ENCODE measurements around the gene PFDN4. TPM values are rescaled to one million over a fixed set of nuclear protein-coding genes. Genes with fewer than 3 reads are reported as not detected.

Gene PFDN4
- total RNA-seq, 1 donor from 2014 or later, result 68.9 TPM

DNA sequence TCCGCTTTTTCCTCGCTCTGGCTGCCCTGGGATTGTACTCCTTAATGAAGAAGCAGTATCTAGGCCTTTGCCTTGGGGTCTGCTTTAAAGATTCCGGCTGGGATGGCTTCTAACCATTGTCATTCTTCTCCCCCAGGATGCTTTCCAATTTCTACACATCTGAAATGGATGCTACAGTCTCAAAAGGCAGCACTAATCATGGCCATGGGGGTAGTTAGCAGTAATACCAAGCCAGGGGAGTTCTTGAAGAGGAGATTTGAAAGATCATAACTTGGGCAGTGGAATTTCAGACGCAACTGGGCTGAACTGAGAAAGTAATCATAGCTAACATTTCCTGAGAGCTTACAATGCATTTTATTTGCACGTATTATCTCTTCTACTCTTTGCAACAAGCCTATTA, 3.4 kb upstream of the PFDN4 start:
- no peak overlapping the region for H3K27ac ChIP-seq
- H3K27me3 ChIP-seq, result no peaks in the 10 kb centered on the region
- intact Hi-C loops (cut with DNase I), result loop anchor here (10.0 kb wide), 1 partner anchor 290 kb away; no protein-coding TSS in a partner anchor
- no peaks in the 10 kb centered on the region for H3K36me3 ChIP-seq
- DNase-seq (ENCODE audit: low spot score in 2 of 2), result no peak
- TF ChIP-seq, protein P1, sequence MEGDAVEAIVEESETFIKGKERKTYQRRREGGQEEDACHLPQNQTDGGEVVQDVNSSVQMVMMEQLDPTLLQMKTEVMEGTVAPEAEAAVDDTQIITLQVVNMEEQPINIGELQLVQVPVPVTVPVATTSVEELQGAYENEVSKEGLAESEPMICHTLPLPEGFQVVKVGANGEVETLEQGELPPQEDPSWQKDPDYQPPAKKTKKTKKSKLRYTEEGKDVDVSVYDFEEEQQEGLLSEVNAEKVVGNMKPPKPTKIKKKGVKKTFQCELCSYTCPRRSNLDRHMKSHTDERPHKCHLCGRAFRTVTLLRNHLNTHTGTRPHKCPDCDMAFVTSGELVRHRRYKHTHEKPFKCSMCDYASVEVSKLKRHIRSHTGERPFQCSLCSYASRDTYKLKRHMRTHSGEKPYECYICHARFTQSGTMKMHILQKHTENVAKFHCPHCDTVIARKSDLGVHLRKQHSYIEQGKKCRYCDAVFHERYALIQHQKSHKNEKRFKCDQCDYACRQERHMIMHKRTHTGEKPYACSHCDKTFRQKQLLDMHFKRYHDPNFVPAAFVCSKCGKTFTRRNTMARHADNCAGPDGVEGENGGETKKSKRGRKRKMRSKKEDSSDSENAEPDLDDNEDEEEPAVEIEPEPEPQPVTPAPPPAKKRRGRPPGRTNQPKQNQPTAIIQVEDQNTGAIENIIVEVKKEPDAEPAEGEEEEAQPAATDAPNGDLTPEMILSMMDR (IDR thresholded peaks at IDR 0.05), result no peak
- peaks cover 0 to 6% of the 10 kb centered on the region in 2 donors for H3K4me1 ChIP-seq
- no peaks in the 10 kb centered on the region for H3K9me3 ChIP-seq
- H3K4me3 ChIP-seq, result no peak overlapping the region

DNA sequence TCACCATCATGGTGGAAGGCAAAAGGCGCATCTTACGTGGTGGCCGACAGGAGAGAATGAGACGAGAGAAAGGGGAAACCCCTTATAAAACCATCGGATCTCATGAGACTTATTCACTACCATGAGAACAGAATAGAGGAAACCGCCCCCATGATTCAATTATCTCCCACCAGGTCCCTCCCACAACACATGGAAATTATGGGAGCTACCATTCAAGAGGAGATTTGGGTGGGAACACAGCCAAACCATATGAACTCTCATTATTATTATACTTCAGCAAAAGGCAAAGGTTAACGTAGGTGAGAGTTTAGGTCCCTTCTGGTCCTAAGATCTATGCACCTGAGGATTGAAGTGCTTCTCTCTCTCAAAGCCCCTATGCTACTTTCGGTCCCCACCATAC, 2.4 kb upstream of the PFDN4 start:
- intact Hi-C loops (cut with DNase I), result loop anchor here (5.0 to 10.0 kb wide), 3 partner anchors 158 to 291 kb away; partner anchors contain the start of gene DOK5
- Histone ChIP-seq H3K9me3 (no peaks in the 10 kb centered on the region), H3K27me3 (no peaks in the 10 kb centered on the region), H3K27ac (no peak overlapping the region), H3K4me1 (peaks cover 0 to 12% of the 10 kb centered on the region in 2 donors), H3K36me3 (no peaks in the 10 kb centered on the region), H3K4me3 (no peak overlapping the region)
- no peak for DNase-seq (ENCODE audit: low spot score in 2 of 2)
- TF ChIP-seq, protein P1 (IDR thresholded peaks at IDR 0.05), result no peak

DNA sequence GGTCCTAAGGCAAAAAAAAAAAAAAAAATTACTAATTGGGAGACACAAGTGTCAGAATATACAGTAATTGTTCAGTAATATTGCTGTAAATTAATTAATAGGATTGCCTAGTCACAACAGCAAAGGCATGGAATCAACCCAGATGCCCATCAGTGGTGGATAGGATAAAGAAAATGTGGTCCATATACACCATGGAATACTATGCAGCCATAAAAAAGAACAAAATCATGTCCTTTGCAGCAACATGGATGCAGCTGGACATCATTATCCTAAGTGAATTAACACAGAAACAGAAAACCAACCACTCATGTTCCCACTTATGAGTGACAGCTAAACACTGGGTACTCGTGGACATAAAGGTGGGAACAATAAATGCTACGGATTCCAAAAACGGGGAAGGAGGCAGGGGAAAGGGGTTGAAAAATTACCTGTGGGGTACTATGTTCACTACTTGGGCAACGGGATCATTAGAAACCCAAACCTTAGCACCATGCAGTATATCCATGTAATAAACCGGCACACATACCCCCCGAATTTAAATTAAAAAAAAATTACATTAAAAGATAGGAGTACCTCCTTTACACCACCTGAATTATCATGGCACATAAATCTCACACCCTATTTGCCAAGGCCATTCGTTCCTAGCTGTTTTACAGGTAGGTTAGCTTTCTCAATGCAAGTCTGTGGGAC, 689 bp upstream of the PFDN4 start:
- intact Hi-C loops (cut with DNase I), result loop anchor here (5.0 to 10.0 kb wide), 3 partner anchors 160 to 292 kb away; partner anchors contain the start of gene DOK5
- peak overlapping the region; percentile 88 to 94 for H3K4me3 ChIP-seq
- H3K27me3 ChIP-seq, result no peaks in the 10 kb centered on the region
- H3K27ac ChIP-seq, result peak overlapping the region; percentile 96 to 98
- no peaks in the 10 kb centered on the region for H3K36me3 ChIP-seq
- no peak for DNase-seq (ENCODE audit: low spot score in 2 of 2)
- H3K9me3 ChIP-seq, result no peaks in the 10 kb centered on the region
- H3K4me1 ChIP-seq, result peaks cover 0 to 15% of the 10 kb centered on the region in 2 donors
- TF ChIP-seq, protein P1 (IDR thresholded peaks at IDR 0.05), result no peak

DNA sequence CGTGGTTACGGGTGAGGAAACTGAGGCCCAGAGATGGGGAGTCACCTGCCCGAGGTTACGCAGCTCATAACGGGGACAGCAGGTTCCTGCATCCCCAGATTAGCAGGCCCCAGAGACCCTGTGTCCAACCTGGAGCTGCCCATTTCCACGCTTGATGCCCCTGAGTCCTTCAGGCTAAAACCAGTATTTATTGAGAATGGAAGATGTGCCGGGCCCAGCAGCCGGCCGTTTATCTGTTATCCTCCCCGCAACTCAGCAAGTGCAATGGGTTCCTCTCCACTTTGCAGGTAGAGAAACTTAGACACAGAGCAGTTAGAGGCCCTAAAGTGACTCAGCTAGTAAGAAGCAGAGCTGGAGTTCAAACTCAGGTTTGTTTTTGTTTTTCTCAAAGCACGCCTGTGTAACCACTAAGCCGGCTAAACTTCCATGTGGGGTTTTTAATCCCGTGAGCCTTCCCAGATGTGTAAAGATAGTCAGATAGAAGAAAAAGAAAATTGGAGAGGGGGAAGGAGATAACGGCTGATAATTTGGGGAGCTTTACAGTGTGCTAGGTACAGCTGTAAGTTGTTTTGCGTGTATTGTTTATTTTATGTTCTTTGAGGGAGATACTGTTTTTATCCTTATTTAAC, 775 bp downstream of the PFDN4 start:
- DNase-seq (ENCODE audit: low spot score in 2 of 2), result no peak
- H3K9me3 ChIP-seq, result no peaks in the 10 kb centered on the region
- peak overlapping the region; percentile 96 to 98 for H3K27ac ChIP-seq
- peak overlapping the region; percentile 88 to 94 for H3K4me3 ChIP-seq
- intact Hi-C loops (cut with DNase I), result loop anchor here (5.0 to 10.0 kb wide), 3 partner anchors 161 to 294 kb away; partner anchors contain the start of gene DOK5
- peaks cover 0 to 16% of the 10 kb centered on the region in 2 donors for H3K4me1 ChIP-seq
- TF ChIP-seq, protein P1 (IDR thresholded peaks at IDR 0.05), result no peak
- H3K27me3 ChIP-seq, result no peaks in the 10 kb centered on the region
- H3K36me3 ChIP-seq, result no peaks in the 10 kb centered on the region

DNA sequence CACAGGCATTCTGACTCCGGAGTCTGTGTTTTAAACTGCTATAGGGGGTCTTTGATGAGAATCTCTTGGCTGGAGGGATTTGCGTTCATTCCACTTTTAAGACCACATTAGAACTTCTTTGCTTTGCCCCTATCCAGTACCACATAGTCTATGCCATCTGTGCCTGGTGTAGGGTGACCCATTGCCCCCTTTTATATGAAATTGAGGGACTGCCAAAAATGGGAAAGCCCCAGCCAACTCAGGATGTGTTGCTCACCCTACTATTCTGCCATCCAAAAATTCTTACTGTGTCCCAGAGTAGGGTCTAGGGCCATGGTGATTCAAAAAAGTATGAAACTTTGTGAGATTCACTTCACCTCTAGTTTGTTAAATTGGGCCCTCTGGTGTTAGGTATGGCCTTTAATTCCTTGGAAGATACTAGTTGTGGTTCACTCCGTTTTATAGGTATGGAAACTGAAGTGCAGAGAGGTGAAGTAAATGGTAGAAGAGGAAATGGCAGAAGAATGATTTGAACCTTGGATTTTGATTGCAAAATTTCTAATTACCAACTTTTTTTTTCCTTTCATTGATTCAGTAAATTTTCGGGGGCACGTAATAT, 1.4 kb downstream of the PFDN4 start:
- Histone ChIP-seq H3K36me3 (no peaks in the 10 kb centered on the region), H3K4me1 (peaks cover 0 to 16% of the 10 kb centered on the region in 2 donors), H3K27ac (no peak overlapping the region), H3K27me3 (no peaks in the 10 kb centered on the region), H3K9me3 (no peaks in the 10 kb centered on the region), H3K4me3 (peak overlapping the region; percentile 88 to 94)
- intact Hi-C loops (cut with DNase I), result loop anchor here (5.0 to 10.0 kb wide), 3 partner anchors 162 to 295 kb away; partner anchors contain the start of gene DOK5
- no peak for DNase-seq (ENCODE audit: low spot score in 2 of 2)
- TF ChIP-seq, protein P1 (IDR thresholded peaks at IDR 0.05), result no peak

All from ascending aorta (tissue), 2 donors.